ENCODE data around the gene LZTFL1.

- TF ChIP-seq GATA2 (IDR thresholded peaks at IDR 0.05; ENCODE audit: low read depth, low read length) (no peak), GATA3 (IDR thresholded peaks at IDR 0.05; ENCODE audit: low read depth, low read length) (no peak)
Observed at GRCh38 chr3:45787551-45787950, 54.4 kb downstream of the LZTFL1 start.

Measured in SH-SY5Y (cell line).